SK-N-MC (cell line): Measurements from ENCODE around the gene GALNT14.

Source experiments
- EZH2 ChIP-seq: fragments of 200-600 bp; sonication (generic); IDR thresholded peaks from one replicate; pipeline ENCODE4 v1.6.1; 2017; ENCODE audit warnings: antibody characterized with exemption
- POLR2AphosphoS5 ChIP-seq: IDR thresholded peaks from 2 replicates; pipeline ENCODE4 v1.6.1; 2012; ENCODE audit warnings: mild to moderate bottlenecking, low read depth, low read length, borderline replicate concordance

DNA sequence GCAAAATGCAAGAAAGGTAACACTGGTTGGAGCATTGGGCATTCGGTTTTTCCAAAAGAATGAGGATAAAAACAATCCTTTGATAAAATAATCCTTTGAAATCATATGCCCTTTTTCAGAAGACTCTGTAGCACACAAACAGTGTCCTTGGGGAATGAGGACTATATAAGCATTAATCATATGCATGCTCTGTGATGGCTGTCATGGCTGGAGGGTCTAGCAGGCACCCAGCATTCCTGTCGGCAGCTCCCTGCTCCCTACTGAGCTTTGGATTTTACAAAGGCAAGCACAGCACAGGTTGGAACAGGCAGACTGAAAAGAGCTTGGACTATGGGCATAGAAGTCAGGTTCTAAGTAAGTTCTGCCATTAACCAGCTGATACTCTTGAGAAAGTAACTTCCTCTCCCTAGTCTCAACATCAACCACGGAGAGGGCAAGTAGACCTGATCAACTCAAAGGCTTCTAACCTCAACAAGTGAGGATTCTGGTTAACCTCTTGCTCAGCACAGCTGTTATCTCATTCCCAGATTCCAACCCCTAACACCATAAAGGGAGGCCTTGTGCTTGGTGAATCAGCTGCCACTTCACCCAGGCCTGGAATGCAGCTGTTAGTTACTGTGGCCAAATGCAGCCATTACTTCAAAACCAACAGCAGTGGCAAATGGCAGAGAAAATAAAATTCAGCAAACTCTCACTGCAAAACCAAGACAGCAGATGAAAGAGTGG, 29.5 kb downstream of the GALNT14 start:
- TF ChIP-seq EZH2 = no peak
- no peak for TF ChIP-seq POLR2AphosphoS5
